Activated naive CD4-positive, alpha-beta T cell treated with anti-CD3 and anti-CD28 coated beads, Interleukin-2, amount 50 U/mL, for 24 hours (primary cell): ENCODE measurements around the gene RABEP2.
A peak's percentile ranks its signal among the peaks of the same experiment; 100 is the strongest.
"Not testable (repeated sequence)": the region's sequence is repeated elsewhere in the genome, so short reads cannot be mapped to it uniquely, and the experiment has no call there.

Experiments used
- H3K27ac Mint-ChIP-seq: one replicate; pipeline ENCODE4 v1.8.0; 2021; ENCODE audit warnings: mild to moderate bottlenecking, mixed read lengths
- H3K27me3 Mint-ChIP-seq: one replicate; pipeline ENCODE4 v1.8.0; 2021; ENCODE audit warnings: mixed read lengths
- H3K36me3 Mint-ChIP-seq: one replicate; pipeline ENCODE4 v1.8.0; 2021; ENCODE audit warnings: mixed read lengths
- H3K4me1 Mint-ChIP-seq: one replicate; pipeline ENCODE4 v1.8.0; 2021; ENCODE audit warnings: mixed read lengths
- H3K4me3 Mint-ChIP-seq: one replicate; pipeline ENCODE4 v1.8.0; 2021; ENCODE audit warnings: mild to moderate bottlenecking, mixed read lengths
- H3K9me3 Mint-ChIP-seq: one replicate; pipeline ENCODE4 v1.8.0; 2021; ENCODE audit warnings: mixed read lengths

The RABEP2 gene

GRCh38 chr16:28937222-28937876 lies 12.3 kb upstream of the RABEP2 start:
- Mint-ChIP-seq H3K36me3 (no peaks in the 10 kb centered on the region), H3K4me3 (no peak overlapping the region), H3K27me3 (no peaks in the 10 kb centered on the region), H3K9me3 (no peaks in the 10 kb centered on the region), H3K27ac (no peak overlapping the region), H3K4me1 (peaks cover 16% of the 10 kb centered on the region)

- Mint-ChIP-seq H3K27me3 (no peaks in the 10 kb centered on the region), H3K27ac (peak overlapping the region; percentile 66), H3K4me3 (peak overlapping the region; percentile 60), H3K4me1 (peaks cover 16% of the 10 kb centered on the region), H3K36me3 (no peaks in the 10 kb centered on the region), H3K9me3 (no peaks in the 10 kb centered on the region)
These were observed 11.7 kb upstream of the RABEP2 start for GRCh38 chr16:28936784-28937155.

- Mint-ChIP-seq H3K27me3 (no peaks in the 10 kb centered on the region), H3K4me1 (peaks cover 16% of the 10 kb centered on the region), H3K36me3 (no peaks in the 10 kb centered on the region)
These were observed 11.1 kb upstream of the RABEP2 start for GRCh38 chr16:28935924-28936783.

GRCh38 chr16:28935346-28935745 lies 10.3 kb upstream of the RABEP2 start:
- Mint-ChIP-seq H3K27me3 (no peaks in the 10 kb centered on the region), H3K27ac (peak overlapping the region; percentile 70), H3K36me3 (no peaks in the 10 kb centered on the region), H3K4me1 (peaks cover 25% of the 10 kb centered on the region), H3K4me3 (no peak overlapping the region), H3K9me3 (no peaks in the 10 kb centered on the region)

More at GRCh38 chr16:28935924-28936783, 11.1 kb upstream of the RABEP2 start:
- Mint-ChIP-seq H3K9me3 (no peaks in the 10 kb centered on the region), H3K4me3 (peak overlapping the region; percentile 60), H3K27ac (peak overlapping the region; percentile 66)

GRCh38 chr16:28933171-28933570 lies 8.1 kb upstream of the RABEP2 start:
- H3K36me3 Mint-ChIP-seq = no peaks in the 10 kb centered on the region

GRCh38 chr16:28932339-28933141 lies 7.5 kb upstream of the RABEP2 start:
- H3K4me3 Mint-ChIP-seq = no peak overlapping the region
- no peaks in the 10 kb centered on the region for H3K27me3 Mint-ChIP-seq
- H3K4me1 Mint-ChIP-seq = peaks cover 28% of the 10 kb centered on the region
- no peaks in the 10 kb centered on the region for H3K36me3 Mint-ChIP-seq
- H3K27ac Mint-ChIP-seq = no peak overlapping the region
- H3K9me3 Mint-ChIP-seq = no peaks in the 10 kb centered on the region

More at GRCh38 chr16:28933171-28933570, 8.1 kb upstream of the RABEP2 start:
- Mint-ChIP-seq H3K27me3 (no peaks in the 10 kb centered on the region), H3K9me3 (no peaks in the 10 kb centered on the region), H3K4me1 (peaks cover 28% of the 10 kb centered on the region), H3K4me3 (no peak overlapping the region), H3K27ac (no peak overlapping the region)

- Mint-ChIP-seq H3K27ac (peak within 1 kb of the TSS; percentile 84), H3K27me3 (no peaks in the 10 kb centered on the region), H3K9me3 (no peaks in the 10 kb centered on the region), H3K36me3 (no peaks in the 10 kb centered on the region), H3K4me1 (peaks cover 26% of the 10 kb centered on the region), H3K4me3 (no peak within 1 kb of the TSS)
These were observed 6.8 kb upstream of the RABEP2 start, which contains the start of gene CD19 for GRCh38 chr16:28931801-28932225. Gene CD19, plus strand, starts transcription at chr16:28931971. Its CDS starts 30 bp downstream, at chr16:28932001.

GRCh38 chr16:28930652-28931051 lies 5.6 kb upstream of the RABEP2 start:
- H3K4me3 Mint-ChIP-seq = no peak overlapping the region

GRCh38 chr16:28930203-28930602 lies 5.2 kb upstream of the RABEP2 start:
- no peak overlapping the region for H3K4me3 Mint-ChIP-seq
- H3K27me3 Mint-ChIP-seq = no peaks in the 10 kb centered on the region
- H3K36me3 Mint-ChIP-seq = no peaks in the 10 kb centered on the region
- H3K9me3 Mint-ChIP-seq = no peaks in the 10 kb centered on the region
- peaks cover 18% of the 10 kb centered on the region for H3K4me1 Mint-ChIP-seq
- H3K27ac Mint-ChIP-seq = peak overlapping the region; percentile 84

More at GRCh38 chr16:28930652-28931051, 5.6 kb upstream of the RABEP2 start:
- H3K27me3 Mint-ChIP-seq = no peaks in the 10 kb centered on the region
- H3K36me3 Mint-ChIP-seq = no peaks in the 10 kb centered on the region
- H3K9me3 Mint-ChIP-seq = no peaks in the 10 kb centered on the region
- peak overlapping the region; percentile 84 for H3K27ac Mint-ChIP-seq
- peaks cover 22% of the 10 kb centered on the region for H3K4me1 Mint-ChIP-seq

GRCh38 chr16:28927815-28928214 lies 2.8 kb upstream of the RABEP2 start:
- H3K4me3 Mint-ChIP-seq = no peak overlapping the region
- H3K9me3 Mint-ChIP-seq = no peaks in the 10 kb centered on the region
- H3K36me3 Mint-ChIP-seq = no peaks in the 10 kb centered on the region
- H3K27ac Mint-ChIP-seq = no peak overlapping the region
- H3K4me1 Mint-ChIP-seq = peaks cover 27% of the 10 kb centered on the region
- no peaks in the 10 kb centered on the region for H3K27me3 Mint-ChIP-seq

GRCh38 chr16:28926284-28926683 lies 1.2 kb upstream of the RABEP2 start:
- not testable (repeated sequence) for H3K27me3 Mint-ChIP-seq, H3K9me3 Mint-ChIP-seq, H3K36me3 Mint-ChIP-seq
- Mint-ChIP-seq H3K4me1 (peaks cover 27% of the 10 kb centered on the region), H3K4me3 (peak overlapping the region; percentile 93), H3K27ac (peak overlapping the region; percentile 97)

GRCh38 chr16:28925386-28926228 lies 569 bp upstream of the RABEP2 start:
- H3K27ac Mint-ChIP-seq = peak overlapping the region; percentile 97
- no peaks in the 10 kb centered on the region for H3K27me3 Mint-ChIP-seq
- H3K4me3 Mint-ChIP-seq = peak overlapping the region; percentile 93
- no peaks in the 10 kb centered on the region for H3K9me3 Mint-ChIP-seq
- peaks cover 4% of the 10 kb centered on the region for H3K36me3 Mint-ChIP-seq
- H3K4me1 Mint-ChIP-seq = peaks cover 21% of the 10 kb centered on the region

GRCh38 chr16:28924399-28924761 lies 658 bp downstream of the RABEP2 start:
- no peaks in the 10 kb centered on the region for H3K9me3 Mint-ChIP-seq
- peaks cover 15% of the 10 kb centered on the region for H3K4me1 Mint-ChIP-seq
- H3K27ac Mint-ChIP-seq = no peak overlapping the region
- peaks cover 4% of the 10 kb centered on the region for H3K36me3 Mint-ChIP-seq
- H3K4me3 Mint-ChIP-seq = peak overlapping the region; percentile 93
- no peaks in the 10 kb centered on the region for H3K27me3 Mint-ChIP-seq

GRCh38 chr16:28923652-28924398 lies 1.2 kb downstream of the RABEP2 start:
- no peaks in the 10 kb centered on the region for H3K27me3 Mint-ChIP-seq
- peak overlapping the region; percentile 18 for H3K27ac Mint-ChIP-seq
- peaks cover 4% of the 10 kb centered on the region for H3K36me3 Mint-ChIP-seq
- peaks cover 15% of the 10 kb centered on the region for H3K4me1 Mint-ChIP-seq
- peak overlapping the region; percentile 42 for H3K4me3 Mint-ChIP-seq
- no peaks in the 10 kb centered on the region for H3K9me3 Mint-ChIP-seq
